ENCODE measurements around the gene GAGE12D. TPM values are rescaled to one million over a fixed set of nuclear protein-coding genes. Genes with fewer than 3 reads are reported as not detected.
"Not testable (repeated sequence)": the region's sequence is repeated elsewhere in the genome, so short reads cannot be mapped to it uniquely, and the experiment has no call there.

Gene GAGE12D
- not detected in 2 replicates for total RNA-seq

GRCh38 chrX:49541433-49541832, at the start of gene GAGE12D:
Gene GAGE12D (plus strand): TSS chrX:49541733. CDS start chrX:49542888, 1,155 bp downstream.
- H3K4me3 ChIP-seq (ENCODE audit: low read depth, low read length); H3K27me3 ChIP-seq (ENCODE audit: control insufficient read depth, insufficient read depth, low read length); FAIRE-seq; H3K36me3 ChIP-seq (ENCODE audit: control insufficient read depth, insufficient read depth, low read length); DNase-seq (ENCODE audit: low read depth): not testable (repeated sequence)

GRCh38 chrX:49531877-49532276, 9.7 kb upstream of the GAGE12D start, which contains the start of gene GAGE12C:
Gene GAGE12C (plus strand): TSS chrX:49532177. CDS start chrX:49533332, 1,155 bp downstream.
- H3K27me3 ChIP-seq (ENCODE audit: control insufficient read depth, insufficient read depth, low read length); H3K4me3 ChIP-seq (ENCODE audit: low read depth, low read length); H3K36me3 ChIP-seq (ENCODE audit: control insufficient read depth, insufficient read depth, low read length); FAIRE-seq; DNase-seq (ENCODE audit: low read depth): not testable (repeated sequence)

GRCh38 chrX:49550989-49551388, 9.5 kb downstream of the GAGE12D start, which contains the start of gene GAGE12E:
Gene GAGE12E (plus strand): TSS chrX:49551289. CDS start chrX:49552444, 1,155 bp downstream.
- H3K4me3 ChIP-seq (ENCODE audit: low read depth, low read length); H3K36me3 ChIP-seq (ENCODE audit: control insufficient read depth, insufficient read depth, low read length); FAIRE-seq; H3K27me3 ChIP-seq (ENCODE audit: control insufficient read depth, insufficient read depth, low read length); DNase-seq (ENCODE audit: low read depth): not testable (repeated sequence)

- DNase-seq (ENCODE audit: low read depth); H3K27me3 ChIP-seq (ENCODE audit: control insufficient read depth, insufficient read depth, low read length); FAIRE-seq; H3K4me3 ChIP-seq (ENCODE audit: low read depth, low read length); H3K36me3 ChIP-seq (ENCODE audit: control insufficient read depth, insufficient read depth, low read length): not testable (repeated sequence)
These were observed 19.0 kb downstream of the GAGE12D start, which contains the start of gene GAGE12F for GRCh38 chrX:49560542-49560941. Gene GAGE12F (plus strand): TSS chrX:49560842. CDS start chrX:49561997, 1,155 bp downstream.

- not testable (repeated sequence) for H3K36me3 ChIP-seq (ENCODE audit: control insufficient read depth, insufficient read depth, low read length); H3K4me3 ChIP-seq (ENCODE audit: low read depth, low read length); FAIRE-seq; H3K27me3 ChIP-seq (ENCODE audit: control insufficient read depth, insufficient read depth, low read length); DNase-seq (ENCODE audit: low read depth)
These were observed 27.2 kb downstream of the GAGE12D start for GRCh38 chrX:49568728-49569127.

- H3K4me3 ChIP-seq (ENCODE audit: low read depth, low read length); DNase-seq (ENCODE audit: low read depth); H3K36me3 ChIP-seq (ENCODE audit: control insufficient read depth, insufficient read depth, low read length); FAIRE-seq; H3K27me3 ChIP-seq (ENCODE audit: control insufficient read depth, insufficient read depth, low read length): not testable (repeated sequence)
These were observed 27.6 kb downstream of the GAGE12D start for GRCh38 chrX:49569152-49569551.

- not testable (repeated sequence) for H3K27me3 ChIP-seq (ENCODE audit: control insufficient read depth, insufficient read depth, low read length); H3K36me3 ChIP-seq (ENCODE audit: control insufficient read depth, insufficient read depth, low read length); H3K4me3 ChIP-seq (ENCODE audit: low read depth, low read length); DNase-seq (ENCODE audit: low read depth); FAIRE-seq
These were observed 28.6 kb downstream of the GAGE12D start, which contains the start of gene GAGE12G for GRCh38 chrX:49570100-49570499. Gene GAGE12G (plus strand): TSS chrX:49570400. CDS start chrX:49571555, 1,155 bp downstream.

GRCh38 chrX:49579649-49580048, 38.1 kb downstream of the GAGE12D start, which contains the start of gene GAGE12H:
Gene GAGE12H (plus strand): TSS chrX:49579949. CDS start chrX:49581104, 1,155 bp downstream.
- DNase-seq (ENCODE audit: low read depth); H3K36me3 ChIP-seq (ENCODE audit: control insufficient read depth, insufficient read depth, low read length); H3K4me3 ChIP-seq (ENCODE audit: low read depth, low read length); H3K27me3 ChIP-seq (ENCODE audit: control insufficient read depth, insufficient read depth, low read length); FAIRE-seq: not testable (repeated sequence)

GRCh38 chrX:49589196-49589595, 47.7 kb downstream of the GAGE12D start, which contains the start of gene GAGE2A:
Gene GAGE2A (plus strand): TSS chrX:49589496. CDS start chrX:49590651, 1,155 bp downstream.
- H3K4me3 ChIP-seq (ENCODE audit: low read depth, low read length); DNase-seq (ENCODE audit: low read depth); H3K27me3 ChIP-seq (ENCODE audit: control insufficient read depth, insufficient read depth, low read length); H3K36me3 ChIP-seq (ENCODE audit: control insufficient read depth, insufficient read depth, low read length); FAIRE-seq: not testable (repeated sequence)

- DNase-seq (ENCODE audit: low read depth); H3K4me3 ChIP-seq (ENCODE audit: low read depth, low read length); FAIRE-seq: not testable (repeated sequence)
These were observed 48.4 kb downstream of the GAGE12D start for GRCh38 chrX:49589769-49590478.

GRCh38 chrX:49590488-49590887, 49.0 kb downstream of the GAGE12D start:
- H3K27me3 ChIP-seq (ENCODE audit: control insufficient read depth, insufficient read depth, low read length); DNase-seq (ENCODE audit: low read depth); H3K4me3 ChIP-seq (ENCODE audit: low read depth, low read length); H3K36me3 ChIP-seq (ENCODE audit: control insufficient read depth, insufficient read depth, low read length); FAIRE-seq: not testable (repeated sequence)

More at GRCh38 chrX:49589769-49590478, 48.4 kb downstream of the GAGE12D start:
- not testable (repeated sequence) for H3K27me3 ChIP-seq (ENCODE audit: control insufficient read depth, insufficient read depth, low read length); H3K36me3 ChIP-seq (ENCODE audit: control insufficient read depth, insufficient read depth, low read length)

Other genes with a start within 250 kb of the GAGE12D start
- not detected in 2 replicates for gene GAGE10, start 238.1 kb upstream of the GAGE12D start, total RNA-seq
- gene GAGE12J, start 219.7 kb upstream of the GAGE12D start, total RNA-seq = not detected in 2 replicates
- gene GAGE13, start 210.2 kb upstream of the GAGE12D start, total RNA-seq = not detected in 2 replicates
- gene GAGE12C, start 9.6 kb upstream of the GAGE12D start, total RNA-seq = not detected in 2 replicates
- gene GAGE12E, start 9.6 kb downstream of the GAGE12D start, total RNA-seq = not detected in 2 replicates
- gene GAGE12F, start 19.1 kb downstream of the GAGE12D start, total RNA-seq = not detected in 2 replicates
- not detected in 2 replicates for gene GAGE12G, start 28.7 kb downstream of the GAGE12D start, total RNA-seq
- not detected in 2 replicates for gene GAGE12H, start 38.2 kb downstream of the GAGE12D start, total RNA-seq
- not detected in 2 replicates for gene GAGE2A, start 47.8 kb downstream of the GAGE12D start, total RNA-seq
- not detected in 2 replicates for gene GAGE1, start 57.3 kb downstream of the GAGE12D start, total RNA-seq
- not detected in 2 replicates for gene PAGE1, start 154.3 kb downstream of the GAGE12D start, total RNA-seq